Neural cell (in vitro differentiated cells): ENCODE results near the gene ANKRD33. TPM values are rescaled to one million over a fixed set of nuclear protein-coding genes. Genes with fewer than 3 reads are reported as not detected.

Experiments used
- H2AFZ ChIP-seq: fragments of 200-600, 300-800 bp; sonication (generic), shearing (Covaris generic); 2 replicates; pipeline ENCODE4 v1.6.0; 2014; ENCODE audit warnings: low read depth, mild to moderate bottlenecking, antibody characterized with exemption, low read length, moderate library complexity
- H3F3A ChIP-seq: fragments of 200-600 bp; shearing (Covaris generic); 2 replicates; pipeline ENCODE4 v1.6.1; 2016; ENCODE audit warnings: mild to moderate bottlenecking, moderate library complexity, mixed read lengths, antibody characterized with exemption, low read length; ENCODE audit not compliant: insufficient read depth, poor library complexity, severe bottlenecking
- H3K27ac ChIP-seq: fragments of 200-600, 300-800 bp; sonication (generic), shearing (Covaris generic); 2 replicates; pipeline ENCODE4 v1.5.1; 2014; ENCODE audit warnings: mild to moderate bottlenecking, low read length, moderate library complexity
- H3K27me3 ChIP-seq: fragments of 300-800, 200-600 bp; sonication (generic), shearing (Covaris generic); 2 replicates; pipeline ENCODE4 v1.6.0; 2014; ENCODE audit warnings: mild to moderate bottlenecking, low read depth, low read length, moderate library complexity; ENCODE audit not compliant: insufficient read depth
- H3K36me3 ChIP-seq: fragments of 300-800, 200-600 bp; sonication (generic), shearing (Covaris generic); 2 replicates; pipeline ENCODE4 v1.5.1; 2014; ENCODE audit warnings: mild to moderate bottlenecking, antibody characterized with exemption, low read length, moderate library complexity; ENCODE audit not compliant: insufficient read depth
- H3K4me2 ChIP-seq: fragments of 300-800, 200-600 bp; sonication (generic), shearing (Covaris generic); 2 replicates; pipeline ENCODE4 v1.6.0; 2014; ENCODE audit warnings: mild to moderate bottlenecking, low read length
- H3K4me3 ChIP-seq: fragments of 300-800, 200-600 bp; sonication (generic), shearing (Covaris generic); 2 replicates; pipeline ENCODE4 v1.5.1; 2014; ENCODE audit warnings: mild to moderate bottlenecking, low read length, moderate library complexity
- H3K79me2 ChIP-seq: fragments of 200-600 bp; shearing (Covaris generic); replicated peaks from 2 replicates; pipeline ENCODE4 v1.6.0; 2014; ENCODE audit warnings: mild to moderate bottlenecking, low read length, moderate library complexity; ENCODE audit not compliant: insufficient read depth
- H3K9ac ChIP-seq: fragments of 300-800, 200-600 bp; sonication (generic), shearing (Covaris generic); 2 replicates; pipeline ENCODE4 v1.6.1; 2016; ENCODE audit warnings: mild to moderate bottlenecking, low read length, mixed read lengths
- H3K9me2 ChIP-seq: fragments of 200-600 bp; shearing (Covaris generic); 2 replicates; pipeline ENCODE4 v1.6.1; 2016; ENCODE audit warnings: mild to moderate bottlenecking, low read length, mixed read lengths; ENCODE audit not compliant: insufficient read depth
- H3K9me3 ChIP-seq: fragments of 200-600, 300-800 bp; sonication (generic), shearing (Covaris generic); 2 replicates; pipeline ENCODE4 v1.6.1; 2016; ENCODE audit warnings: mild to moderate bottlenecking, mixed run types, low read length, moderate library complexity, mixed read lengths
- H4K20me1 ChIP-seq: fragments of 200-600 bp; shearing (Covaris generic); 2 replicates; pipeline ENCODE4 v1.6.1; 2016; ENCODE audit warnings: mild to moderate bottlenecking, mixed run types; ENCODE audit not compliant: insufficient read depth
- EP300 ChIP-seq: fragments of 450-650 bp; conservative IDR thresholded peaks from 2 replicates; pipeline ENCODE4 v1.6.1; 2014; ENCODE audit warnings: antibody characterized with exemption, mild to moderate bottlenecking, moderate library complexity; ENCODE audit not compliant: poor library complexity, severe bottlenecking
- EZH2 ChIP-seq: fragments of 200-600, 300-800 bp; shearing (Covaris generic), sonication (generic); IDR thresholded peaks from 2 replicates; pipeline ENCODE4 v1.6.1; 2014; ENCODE audit warnings: antibody characterized with exemption, low read length, borderline replicate concordance, mild to moderate bottlenecking; ENCODE audit not compliant: insufficient read depth, poor library complexity, severe bottlenecking
- MXI1 ChIP-seq: fragments of 450-650 bp; conservative IDR thresholded peaks from 2 replicates; pipeline ENCODE4 v1.6.1; 2014; ENCODE audit warnings: antibody characterized with exemption, mild to moderate bottlenecking; ENCODE audit not compliant: poor library complexity, severe bottlenecking
- POLR2AphosphoS5 ChIP-seq: IDR thresholded peaks from 2 replicates; pipeline ENCODE4 v1.6.1; 2012
- RAD21 ChIP-seq: fragments of 450-650 bp; conservative IDR thresholded peaks from 2 replicates; pipeline ENCODE4 v1.6.1; 2014; ENCODE audit warnings: antibody characterized with exemption, mild to moderate bottlenecking, moderate library complexity
- SMC3 ChIP-seq: fragments of 450-650 bp; conservative IDR thresholded peaks from 2 replicates; pipeline ENCODE4 v1.6.1; 2014; ENCODE audit warnings: antibody characterized with exemption, mild to moderate bottlenecking, moderate library complexity; ENCODE audit not compliant: poor library complexity
- TAF1 ChIP-seq: IDR thresholded peaks from 2 replicates; pipeline ENCODE4 v1.6.1; 2012; ENCODE audit warnings: low read depth
- polyA plus RNA-seq: library from polyadenylated mRNA; depleted of rRNA; stranded (reverse); fragments of >200 nt; gene quantifications from 2 replicates; pipeline ENCODE4 v1.2.3, GENCODE V29; 2014
- TF ChIP-seq, protein P1 (sequence below): fragments of 450-650 bp; IDR thresholded peaks from 2 replicates; pipeline ENCODE4 v1.5.1; 2014; ENCODE audit warnings: antibody characterized with exemption, mild to moderate bottlenecking, moderate library complexity; ENCODE audit not compliant: poor library complexity, severe bottlenecking
- TF ChIP-seq, protein P2 (sequence below): IDR thresholded peaks from 2 replicates; pipeline ENCODE4 v1.6.1; 2012; ENCODE audit warnings: borderline replicate concordance

ANKRD33 gene
- polyA plus RNA-seq, 1 donor from 2014 or later: not detected

DNA sequence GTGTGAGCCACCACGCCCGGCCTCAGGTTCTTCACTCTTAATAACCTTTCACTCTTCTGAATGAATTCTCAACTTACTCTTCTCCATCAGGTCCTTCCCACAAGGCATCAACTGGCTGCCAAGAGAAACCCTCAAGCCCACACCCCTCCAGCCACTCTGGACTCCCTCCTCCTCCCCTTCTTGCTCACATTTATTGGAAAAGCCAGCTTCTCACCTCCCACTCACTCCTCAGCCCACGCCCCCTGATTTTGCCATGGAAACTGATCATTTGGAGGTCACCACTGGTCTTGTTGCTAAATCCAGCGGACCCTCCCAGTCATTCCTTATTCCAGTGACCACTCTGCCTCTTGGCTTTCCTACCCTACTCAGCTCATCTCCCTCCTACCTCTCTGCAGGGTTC lies 46.2 kb downstream of the ANKRD33 start:
- no peak overlapping the region for H3K4me2 ChIP-seq
- no peaks in the 10 kb centered on the region for H4K20me1 ChIP-seq
- no peaks in the 10 kb centered on the region for H3K27me3 ChIP-seq
- H3K36me3 ChIP-seq: no peaks in the 10 kb centered on the region
- H3K27ac ChIP-seq: no peak overlapping the region
- H2AFZ ChIP-seq: no peak overlapping the region
- TF ChIP-seq RAD21 (no peak), EP300 (no peak), POLR2AphosphoS5 (no peak), MXI1 (no peak), SMC3 (no peak), TAF1 (no peak), EZH2 (no peak)
- TF ChIP-seq, protein P1, sequence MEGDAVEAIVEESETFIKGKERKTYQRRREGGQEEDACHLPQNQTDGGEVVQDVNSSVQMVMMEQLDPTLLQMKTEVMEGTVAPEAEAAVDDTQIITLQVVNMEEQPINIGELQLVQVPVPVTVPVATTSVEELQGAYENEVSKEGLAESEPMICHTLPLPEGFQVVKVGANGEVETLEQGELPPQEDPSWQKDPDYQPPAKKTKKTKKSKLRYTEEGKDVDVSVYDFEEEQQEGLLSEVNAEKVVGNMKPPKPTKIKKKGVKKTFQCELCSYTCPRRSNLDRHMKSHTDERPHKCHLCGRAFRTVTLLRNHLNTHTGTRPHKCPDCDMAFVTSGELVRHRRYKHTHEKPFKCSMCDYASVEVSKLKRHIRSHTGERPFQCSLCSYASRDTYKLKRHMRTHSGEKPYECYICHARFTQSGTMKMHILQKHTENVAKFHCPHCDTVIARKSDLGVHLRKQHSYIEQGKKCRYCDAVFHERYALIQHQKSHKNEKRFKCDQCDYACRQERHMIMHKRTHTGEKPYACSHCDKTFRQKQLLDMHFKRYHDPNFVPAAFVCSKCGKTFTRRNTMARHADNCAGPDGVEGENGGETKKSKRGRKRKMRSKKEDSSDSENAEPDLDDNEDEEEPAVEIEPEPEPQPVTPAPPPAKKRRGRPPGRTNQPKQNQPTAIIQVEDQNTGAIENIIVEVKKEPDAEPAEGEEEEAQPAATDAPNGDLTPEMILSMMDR: no peak
- TF ChIP-seq, protein P2, sequence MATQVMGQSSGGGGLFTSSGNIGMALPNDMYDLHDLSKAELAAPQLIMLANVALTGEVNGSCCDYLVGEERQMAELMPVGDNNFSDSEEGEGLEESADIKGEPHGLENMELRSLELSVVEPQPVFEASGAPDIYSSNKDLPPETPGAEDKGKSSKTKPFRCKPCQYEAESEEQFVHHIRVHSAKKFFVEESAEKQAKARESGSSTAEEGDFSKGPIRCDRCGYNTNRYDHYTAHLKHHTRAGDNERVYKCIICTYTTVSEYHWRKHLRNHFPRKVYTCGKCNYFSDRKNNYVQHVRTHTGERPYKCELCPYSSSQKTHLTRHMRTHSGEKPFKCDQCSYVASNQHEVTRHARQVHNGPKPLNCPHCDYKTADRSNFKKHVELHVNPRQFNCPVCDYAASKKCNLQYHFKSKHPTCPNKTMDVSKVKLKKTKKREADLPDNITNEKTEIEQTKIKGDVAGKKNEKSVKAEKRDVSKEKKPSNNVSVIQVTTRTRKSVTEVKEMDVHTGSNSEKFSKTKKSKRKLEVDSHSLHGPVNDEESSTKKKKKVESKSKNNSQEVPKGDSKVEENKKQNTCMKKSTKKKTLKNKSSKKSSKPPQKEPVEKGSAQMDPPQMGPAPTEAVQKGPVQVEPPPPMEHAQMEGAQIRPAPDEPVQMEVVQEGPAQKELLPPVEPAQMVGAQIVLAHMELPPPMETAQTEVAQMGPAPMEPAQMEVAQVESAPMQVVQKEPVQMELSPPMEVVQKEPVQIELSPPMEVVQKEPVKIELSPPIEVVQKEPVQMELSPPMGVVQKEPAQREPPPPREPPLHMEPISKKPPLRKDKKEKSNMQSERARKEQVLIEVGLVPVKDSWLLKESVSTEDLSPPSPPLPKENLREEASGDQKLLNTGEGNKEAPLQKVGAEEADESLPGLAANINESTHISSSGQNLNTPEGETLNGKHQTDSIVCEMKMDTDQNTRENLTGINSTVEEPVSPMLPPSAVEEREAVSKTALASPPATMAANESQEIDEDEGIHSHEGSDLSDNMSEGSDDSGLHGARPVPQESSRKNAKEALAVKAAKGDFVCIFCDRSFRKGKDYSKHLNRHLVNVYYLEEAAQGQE: no peak
- no peak overlapping the region for H3K9ac ChIP-seq
- no peak overlapping the region for H3K4me3 ChIP-seq
- H3K79me2 ChIP-seq: no peaks in the 10 kb centered on the region
- H3K9me3 ChIP-seq: no peaks in the 10 kb centered on the region
- no peaks in the 10 kb centered on the region for H3F3A ChIP-seq
- H3K9me2 ChIP-seq: no peaks in the 10 kb centered on the region

GRCh38 chr12:51937926-51938325 lies 50.0 kb downstream of the ANKRD33 start:
- no peaks in the 10 kb centered on the region for H4K20me1 ChIP-seq
- no peaks in the 10 kb centered on the region for H3K79me2 ChIP-seq
- H3K9me2 ChIP-seq: no peaks in the 10 kb centered on the region
- no peak overlapping the region for H3K4me2 ChIP-seq
- H3K27ac ChIP-seq: no peak overlapping the region
- no peaks in the 10 kb centered on the region for H3K36me3 ChIP-seq
- H3K4me3 ChIP-seq: no peak overlapping the region
- H3K9me3 ChIP-seq: no peaks in the 10 kb centered on the region
- TF ChIP-seq RAD21: no peak
- TF ChIP-seq MXI1: no peak
- TF ChIP-seq, protein P1: no peak
- TF ChIP-seq POLR2AphosphoS5: no peak
- TF ChIP-seq EZH2: no peak
- TF ChIP-seq SMC3: no peak
- TF ChIP-seq EP300: no peak
- TF ChIP-seq TAF1: no peak
- TF ChIP-seq, protein P2: no peak
- H3K27me3 ChIP-seq: no peaks in the 10 kb centered on the region
- H2AFZ ChIP-seq: no peak overlapping the region
- no peaks in the 10 kb centered on the region for H3F3A ChIP-seq
- no peak overlapping the region for H3K9ac ChIP-seq
